Fibroblast of lung (primary cell): Measurements from ENCODE around the gene COP1. TPM values are rescaled to one million over a fixed set of nuclear protein-coding genes. Genes with fewer than 3 reads are reported as not detected.
"Not testable (repeated sequence)": the region's sequence is repeated elsewhere in the genome, so short reads cannot be mapped to it uniquely, and the experiment has no call there.

Experiments used
- DNase-seq, 2 donors: peaks; one replicate each; pipeline versions ENCODE4 v3.0.0 to v3.0.0-alpha.2; 2010; ENCODE audit warnings: low read depth in 2 of 2
- H2AFZ ChIP-seq: 2 replicates; pipeline ENCODE4 v1.5.1; 2012; ENCODE audit warnings: low read length, control low read depth, inconsistent platforms
- H3K27ac ChIP-seq: 2 replicates; pipeline ENCODE4 v1.5.1; 2011; ENCODE audit warnings: low read length, control low read depth; ENCODE audit not compliant: insufficient read depth
- H3K27me3 ChIP-seq: 2 replicates; pipeline ENCODE4 v1.5.1; 2011; ENCODE audit warnings: mild to moderate bottlenecking, low read length; ENCODE audit not compliant: control insufficient read depth, insufficient read depth
- H3K36me3 ChIP-seq: 2 replicates; pipeline ENCODE4 v1.5.1; 2011; ENCODE audit warnings: low read length; ENCODE audit not compliant: control insufficient read depth, insufficient read depth
- H3K4me1 ChIP-seq: 2 replicates; pipeline ENCODE4 v1.5.1; 2011; ENCODE audit warnings: low read length; ENCODE audit not compliant: control insufficient read depth, insufficient read depth; ENCODE audit errors: extremely low read depth
- H3K4me2 ChIP-seq: 2 replicates; pipeline ENCODE4 v1.5.1; 2011; ENCODE audit warnings: low read length, control low read depth; ENCODE audit not compliant: insufficient read depth; ENCODE audit errors: extremely low read depth
- H3K4me3 ChIP-seq, 4 experiments: fragments of 200-600 bp in 1 of 4; sonication (generic) in 1 of 4; replicated peaks in 1 of 4; 2 replicates each; pipeline ENCODE4 v1.5.1; 2011 to 2016; ENCODE audit warnings: low read length in 4 of 4, low read depth in 3 of 4, mild to moderate bottlenecking in 3 of 4, control low read depth in 2 of 4, inconsistent platforms in 1 of 4, mixed read lengths in 1 of 4; ENCODE audit not compliant: insufficient read depth in 1 of 4; ENCODE audit errors: control extremely low read depth in 1 of 4
- H3K79me2 ChIP-seq: 2 replicates; pipeline ENCODE4 v1.5.1; 2012; ENCODE audit warnings: mild to moderate bottlenecking, low read length, inconsistent platforms; ENCODE audit not compliant: control insufficient read depth, insufficient read depth
- H3K9ac ChIP-seq: 2 replicates; pipeline ENCODE4 v1.5.1; 2011; ENCODE audit warnings: mild to moderate bottlenecking, low read length, control low read depth; ENCODE audit not compliant: insufficient read depth
- H3K9me3 ChIP-seq: 2 replicates; pipeline ENCODE4 v1.5.1; 2012; ENCODE audit warnings: low read depth, low read length; ENCODE audit not compliant: control insufficient read depth, insufficient read depth
- H4K20me1 ChIP-seq: 2 replicates; pipeline ENCODE4 v1.5.1; 2011; ENCODE audit warnings: low read length; ENCODE audit not compliant: control insufficient read depth, insufficient read depth; ENCODE audit errors: extremely low read depth
- CTCF ChIP-seq, 2 donors: IDR thresholded peaks in 1 of 2; conservative IDR thresholded peaks in 1 of 2; 1 replicate in 1 of 2; 2 replicates in 1 of 2; pipeline ENCODE4 v1.5.1; 2011 to 2012; ENCODE audit warnings: low read length in 2 of 2, control low read depth in 1 of 2, inconsistent platforms in 1 of 2, low read depth in 1 of 2, mild to moderate bottlenecking in 1 of 2
- EZH2 ChIP-seq: IDR thresholded peaks from 2 replicates; pipeline ENCODE4 v1.5.1; 2012; ENCODE audit warnings: low read length, control low read depth, mild to moderate bottlenecking; ENCODE audit errors: missing control alignments
- polyA plus RNA-seq, 2 donors: library from polyadenylated mRNA; depleted of rRNA in 1 of 2; stranded (reverse) in 1 of 2; unstranded in 1 of 2; fragments of >200 nt; gene quantifications; 2 replicates each; pipeline ENCODE4 v1.2.1, GENCODE V29; 2011 to 2012; ENCODE audit warnings: missing spikeins in 1 of 2
- total RNA-seq: library from RNA; depleted of rRNA; stranded (reverse); fragments of >200 nt; gene quantifications from 2 replicates; pipeline ENCODE4 v1.2.1, GENCODE V29; 2014

Gene COP1
- total and polyA plus RNA-seq, 2 donors (not counting 1 experiment from before 2014, with no cell fraction given), result 42.0 to 48.1 TPM

- no peak overlapping the region for H3K27ac ChIP-seq
- H4K20me1 ChIP-seq, result no peaks in the 10 kb centered on the region
- H3K36me3 ChIP-seq, result peaks cover 4% of the 10 kb centered on the region
- H3K79me2 ChIP-seq, result no peaks in the 10 kb centered on the region
- no peak overlapping the region for H3K4me2 ChIP-seq
- H3K9ac ChIP-seq, result no peak overlapping the region
- no peaks in the 10 kb centered on the region for H3K4me1 ChIP-seq
- no peak overlapping the region for H3K4me3 ChIP-seq
- H3K27me3 ChIP-seq, result no peaks in the 10 kb centered on the region
- DNase-seq, result no peak
- H2AFZ ChIP-seq, result no peak overlapping the region
- TF ChIP-seq EZH2 (no peak), CTCF (conservative IDR thresholded peaks at IDR 0.05 in 1 of 2, IDR thresholded peaks at IDR 0.05 in 1 of 2; ENCODE audit: low read depth in 1 of 2, low read length in 2 of 2) (no peak)
- H3K9me3 ChIP-seq, result no peaks in the 10 kb centered on the region
Measured at GRCh38 chr1:176098560-176098959, 108.5 kb downstream of the COP1 start.

- Histone ChIP-seq H3K9me3 (no peaks in the 10 kb centered on the region), H2AFZ (no peak overlapping the region), H3K79me2 (no peaks in the 10 kb centered on the region), H3K4me3 (no peak overlapping the region), H3K4me1 (no peaks in the 10 kb centered on the region), H3K4me2 (no peak overlapping the region), H4K20me1 (no peaks in the 10 kb centered on the region), H3K36me3 (peaks cover 4% of the 10 kb centered on the region), H3K9ac (no peak overlapping the region), H3K27me3 (no peaks in the 10 kb centered on the region), H3K27ac (no peak overlapping the region)
- TF ChIP-seq CTCF (conservative IDR thresholded peaks at IDR 0.05 in 1 of 2, IDR thresholded peaks at IDR 0.05 in 1 of 2; ENCODE audit: low read depth in 1 of 2, low read length in 2 of 2) (no peak), EZH2 (no peak)
- no peak for DNase-seq
Measured at GRCh38 chr1:176096015-176096414, 111.1 kb downstream of the COP1 start.

- H3K79me2 ChIP-seq, result no peaks in the 10 kb centered on the region
- no peak overlapping the region for H3K9ac ChIP-seq
- no peak overlapping the region for H2AFZ ChIP-seq
- no peaks in the 10 kb centered on the region for H3K9me3 ChIP-seq
- no peak overlapping the region for H3K4me2 ChIP-seq
- H4K20me1 ChIP-seq, result no peaks in the 10 kb centered on the region
- H3K4me1 ChIP-seq, result no peaks in the 10 kb centered on the region
- no peaks in the 10 kb centered on the region for H3K36me3 ChIP-seq
- no peaks in the 10 kb centered on the region for H3K27me3 ChIP-seq
- H3K27ac ChIP-seq, result no peak overlapping the region
- TF ChIP-seq EZH2 (no peak), CTCF (conservative IDR thresholded peaks at IDR 0.05 in 1 of 2, IDR thresholded peaks at IDR 0.05 in 1 of 2; ENCODE audit: low read depth in 1 of 2, low read length in 2 of 2) (no peak)
- no peak for DNase-seq
- H3K4me3 ChIP-seq, result no peak overlapping the region
Measured at GRCh38 chr1:176090766-176091165, 116.3 kb downstream of the COP1 start.

- H3K4me2 ChIP-seq, H3K79me2 ChIP-seq, H2AFZ ChIP-seq, H3K9me3 ChIP-seq, DNase-seq, H3K4me1 ChIP-seq, H4K20me1 ChIP-seq, H3K36me3 ChIP-seq, H3K27me3 ChIP-seq, H3K9ac ChIP-seq, H3K27ac ChIP-seq, H3K4me3 ChIP-seq: not testable (repeated sequence)
Measured at GRCh38 chr1:176087746-176088145, 119.3 kb downstream of the COP1 start.
